Measurements from ENCODE around the gene AXL.
"Not testable (repeated sequence)": the region's sequence is repeated elsewhere in the genome, so short reads cannot be mapped to it uniquely, and the experiment has no call there.

Gene AXL

DNA sequence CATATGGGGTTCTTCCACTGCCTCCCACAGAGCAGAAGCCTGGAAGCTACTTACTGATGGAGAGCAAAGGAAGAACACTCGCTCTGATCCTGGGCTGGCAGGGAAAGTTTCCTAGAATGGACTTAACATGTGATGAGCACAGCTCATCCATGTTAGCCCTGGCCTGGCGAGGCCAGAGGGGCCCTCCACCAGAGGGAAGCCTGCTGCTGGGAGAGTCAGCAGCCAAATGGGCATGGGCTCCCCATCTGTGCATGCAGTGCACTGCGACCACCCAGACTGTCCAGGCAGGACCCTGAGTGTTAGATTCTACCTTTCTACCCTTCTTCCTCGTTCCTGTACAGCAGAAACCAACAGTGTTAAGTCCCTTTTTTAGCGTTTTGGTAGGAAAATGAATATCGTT lies 54.1 kb downstream of the AXL start:
- DNase-seq (ENCODE audit: low read depth in 2 of 2) = no peak

DNA sequence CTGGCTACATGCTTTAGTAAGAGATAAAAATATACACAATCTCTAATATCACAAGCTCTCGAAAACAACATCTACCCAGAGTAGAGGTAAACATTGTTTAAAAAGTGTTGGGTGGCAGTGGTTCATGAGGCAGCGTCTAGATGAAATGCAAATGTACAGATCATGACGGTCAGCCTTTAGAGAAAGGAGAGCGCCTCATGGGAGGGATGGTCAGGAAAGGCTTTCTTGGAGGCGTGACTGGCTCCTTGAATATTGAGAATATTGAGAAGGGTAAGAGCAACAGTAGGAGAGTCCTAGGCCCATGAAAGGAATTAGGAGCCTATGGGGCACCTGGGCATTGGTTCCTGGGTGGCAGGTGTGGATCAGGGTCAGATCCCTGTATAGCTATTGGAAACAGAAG lies 55.8 kb downstream of the AXL start:
- no peak for DNase-seq (ENCODE audit: low read depth in 2 of 2)

DNA sequence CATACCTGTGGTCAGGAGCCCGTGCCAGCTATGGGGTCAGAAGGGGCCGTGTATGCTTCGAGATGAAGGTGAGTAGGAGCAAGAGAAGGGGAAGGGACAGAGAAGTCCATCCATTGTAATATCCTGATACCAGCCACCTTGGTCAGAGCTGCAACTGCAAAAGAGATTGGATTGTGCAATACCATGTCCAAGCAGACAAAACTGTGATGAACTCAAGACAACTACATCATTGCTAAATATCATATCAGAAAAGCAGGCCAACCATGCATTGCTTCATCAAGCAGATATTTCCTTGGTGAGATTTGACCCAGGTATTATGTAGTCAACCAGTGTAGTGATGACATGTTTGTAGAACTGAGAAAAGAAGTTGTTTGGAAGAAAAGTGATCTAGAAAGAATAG lies 57.2 kb downstream of the AXL start:
- DNase-seq (ENCODE audit: low read depth in 2 of 2) = no peak

DNA sequence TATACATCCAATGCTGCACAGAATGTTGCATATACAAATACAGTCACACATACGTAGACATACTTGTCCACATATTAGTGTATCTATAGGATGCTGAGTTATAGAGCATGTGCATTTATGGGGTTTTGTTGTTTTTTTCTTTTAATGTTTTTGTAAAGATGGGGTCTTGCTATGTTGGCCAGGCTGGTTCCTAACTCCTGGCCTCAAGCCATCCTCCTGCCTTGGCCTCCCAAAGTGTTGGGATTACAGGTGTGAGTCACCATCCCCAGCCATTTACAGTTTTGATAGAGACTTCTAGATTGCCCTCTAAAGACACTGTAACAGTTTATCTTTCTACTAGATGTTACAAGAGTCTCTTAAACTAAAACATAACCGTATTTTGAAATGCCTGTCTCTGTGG lies 59.5 kb downstream of the AXL start:
- DNase-seq (ENCODE audit: low read depth in 2 of 2) = no peak

DNA sequence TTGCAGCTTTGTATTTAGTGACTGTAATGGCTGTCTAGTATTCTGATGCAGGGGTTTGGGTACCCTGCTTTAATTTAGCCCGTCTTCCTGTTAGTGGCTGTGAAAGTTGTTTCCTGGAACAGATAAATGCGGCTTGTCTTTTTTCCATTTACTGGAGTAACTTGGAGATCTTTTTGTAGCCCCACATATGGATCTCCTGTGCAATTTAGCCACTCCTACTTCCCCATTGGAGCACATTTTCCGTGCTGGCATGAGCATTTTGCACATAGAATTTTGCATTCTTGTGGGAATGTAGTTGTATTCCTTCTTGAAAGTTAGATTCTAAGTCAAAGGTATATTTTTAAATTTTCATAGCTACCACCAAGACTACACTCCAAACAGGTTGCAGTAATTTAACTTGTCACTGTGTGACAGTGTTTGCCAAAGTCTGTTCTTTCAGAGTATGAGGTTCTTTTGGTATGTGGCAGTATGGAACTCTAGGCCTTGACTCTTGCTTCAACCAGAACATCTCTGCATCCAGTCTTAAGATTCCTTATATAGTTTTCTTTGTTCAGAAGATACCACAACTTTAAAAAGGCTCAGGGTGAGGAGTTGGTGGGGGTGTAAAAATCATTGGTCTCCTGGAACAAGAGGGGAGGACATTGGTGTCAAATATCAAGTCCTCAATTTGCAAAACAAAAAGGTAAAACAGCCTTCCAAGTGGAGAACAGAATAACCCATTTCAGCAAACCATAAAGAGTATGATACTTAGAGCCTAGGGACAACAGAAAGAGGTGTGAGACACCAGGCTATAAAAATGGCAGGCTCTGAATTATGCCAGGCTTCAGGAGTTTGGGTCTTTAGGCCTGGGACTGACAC lies 69.9 kb downstream of the AXL start:
- no peak for DNase-seq (ENCODE audit: low read depth in 2 of 2)

DNA sequence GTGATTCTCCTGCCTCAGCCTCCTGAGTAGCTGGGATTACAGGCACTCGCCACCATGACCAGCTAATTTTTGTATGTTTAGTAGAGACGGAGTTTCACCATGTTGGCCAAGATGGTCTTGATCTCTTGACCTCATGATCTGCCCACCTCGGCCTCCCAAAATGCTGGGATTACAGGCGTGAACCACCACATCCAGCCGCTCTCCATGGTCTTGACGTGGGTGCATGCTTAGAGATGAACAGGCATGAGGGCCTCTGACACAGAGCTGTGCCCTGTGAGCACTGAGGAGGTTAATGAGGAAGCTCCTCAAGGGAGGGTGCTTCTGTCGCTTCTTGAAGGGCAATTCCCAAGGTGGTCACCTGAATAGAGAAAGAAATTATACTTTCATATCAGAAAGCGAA lies 70.8 kb downstream of the AXL start:
- not testable (repeated sequence) for DNase-seq (ENCODE audit: low read depth in 2 of 2)

DNA sequence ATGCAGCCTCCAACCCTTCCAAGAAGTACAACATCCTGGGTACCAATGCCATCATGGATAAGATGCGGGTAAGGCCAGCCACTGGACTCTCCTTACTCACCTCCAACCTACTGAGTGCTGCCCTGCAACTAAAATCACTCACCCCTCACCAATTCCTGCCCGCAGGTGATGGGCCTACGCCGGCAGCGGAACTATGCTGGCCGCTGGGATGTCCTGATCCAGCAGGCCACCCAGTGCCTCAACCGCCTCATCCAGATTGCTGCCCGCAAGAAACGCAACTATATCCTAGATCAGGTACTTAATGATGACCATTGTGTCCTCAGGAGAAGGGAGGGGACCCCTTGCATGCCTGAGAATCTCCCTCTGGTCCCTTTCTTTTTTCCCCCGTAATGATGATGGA lies 75.4 kb downstream of the AXL start:
- DNase-seq (ENCODE audit: low read depth in 2 of 2) = no peak

DNA sequence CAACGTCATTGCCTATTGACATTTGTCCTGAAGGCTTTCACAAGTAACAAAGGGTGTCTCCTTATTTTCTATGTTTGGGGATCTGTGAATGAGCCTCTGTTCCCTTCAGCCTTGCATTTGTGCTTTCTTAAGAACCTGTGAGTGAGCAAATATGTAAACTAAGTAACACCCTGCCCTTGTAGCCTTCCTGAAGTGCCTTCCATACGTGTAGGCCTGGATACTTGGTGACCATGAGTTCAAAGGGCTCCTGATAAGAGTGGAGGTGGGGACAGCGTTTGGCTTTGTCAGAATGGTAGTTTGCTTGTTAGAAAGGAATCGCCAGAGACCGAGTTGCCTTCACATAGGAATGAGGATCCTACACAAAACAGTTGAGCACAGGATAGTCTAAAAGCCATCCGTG lies 76.5 kb downstream of the AXL start:
- DNase-seq (ENCODE audit: low read depth in 2 of 2) = no peak

DNA sequence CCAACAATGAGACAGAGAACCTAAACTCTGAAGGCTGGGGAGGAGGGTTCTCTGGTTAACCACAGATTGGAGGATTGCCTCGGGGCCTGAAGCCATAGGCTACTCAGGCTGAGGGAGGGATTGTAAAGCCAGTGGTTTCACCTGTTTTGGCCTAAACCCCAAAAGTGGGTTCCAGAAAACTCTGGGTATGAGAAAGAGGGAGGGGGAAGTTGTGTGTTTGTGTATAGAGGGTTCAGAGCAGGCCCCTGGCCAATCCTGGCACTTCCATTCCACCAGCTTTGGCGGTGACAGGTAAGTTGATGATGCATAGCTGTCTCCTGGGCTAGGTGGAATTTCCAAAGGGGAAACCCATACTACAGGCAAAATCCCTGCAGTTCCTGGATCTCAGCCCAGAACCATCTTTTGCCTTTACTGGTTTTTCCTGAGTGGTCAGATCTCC lies 77.4 kb downstream of the AXL start:
- DNase-seq (ENCODE audit: low read depth in 2 of 2) = no peak

DNA sequence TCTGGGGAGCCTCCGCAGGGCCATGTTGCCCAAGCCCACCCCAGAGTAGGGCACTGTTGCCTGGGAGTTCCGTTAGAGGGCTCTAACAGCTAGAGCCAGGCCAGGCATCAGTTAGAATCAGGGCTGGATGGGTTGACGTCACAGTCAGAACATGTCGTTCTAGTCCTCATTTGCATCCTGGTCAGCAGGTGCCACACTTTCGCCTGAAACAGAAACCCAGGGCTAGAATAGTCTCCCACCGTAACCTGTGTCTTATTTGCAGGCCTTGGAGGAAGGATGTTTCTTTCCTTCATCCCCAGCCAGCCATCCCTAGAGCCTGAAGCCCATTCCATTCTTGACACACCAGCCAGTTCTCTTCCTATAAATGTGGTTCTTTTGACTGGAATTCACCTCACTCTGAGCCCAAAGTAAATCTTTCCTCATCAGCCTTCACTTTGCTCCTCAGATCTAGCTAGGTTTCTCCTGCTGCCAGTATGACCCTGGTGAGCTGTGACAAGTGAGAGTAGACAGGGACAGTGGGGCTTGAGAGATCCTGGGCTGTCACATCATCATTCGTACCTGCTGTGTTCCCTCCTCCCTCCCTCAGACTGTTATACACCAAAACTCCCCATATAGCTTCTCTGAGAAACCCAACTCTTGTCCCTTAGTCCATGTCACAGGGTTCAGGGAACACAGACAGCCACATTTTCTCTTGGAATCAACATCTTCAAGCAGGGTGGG lies 78.8 kb downstream of the AXL start:
- DNase-seq (ENCODE audit: low read depth in 2 of 2) = no peak

DNA sequence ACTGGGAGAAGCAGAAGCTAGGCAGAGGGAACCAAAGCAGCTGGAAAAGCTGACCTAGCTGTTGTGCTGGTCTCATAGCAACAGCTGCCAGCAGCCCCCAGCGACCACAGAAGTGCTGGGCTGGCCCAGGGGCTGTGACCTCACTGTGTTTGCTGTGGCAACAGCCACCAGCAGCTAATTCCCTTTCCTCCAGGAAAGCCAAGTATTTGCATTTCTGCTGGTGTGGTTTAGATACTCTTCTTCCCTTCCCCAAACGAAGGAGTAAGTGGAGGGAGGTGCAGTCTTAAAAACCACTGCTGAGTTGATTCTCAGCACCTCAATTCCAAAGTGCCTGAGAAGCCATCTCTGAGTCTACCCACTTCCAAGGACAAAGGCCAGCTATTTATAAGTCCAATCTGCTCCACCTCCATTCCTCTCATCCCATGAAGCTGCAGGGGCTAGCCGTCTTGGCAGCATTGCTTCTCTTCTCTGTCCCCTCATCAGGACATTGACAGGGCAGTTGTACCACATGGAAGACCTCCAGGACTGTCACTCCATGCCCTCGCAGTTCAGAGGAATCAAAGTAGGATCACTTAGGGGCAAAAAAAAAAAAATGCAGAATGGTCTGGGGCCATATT lies 79.4 kb downstream of the AXL start:
- DNase-seq (ENCODE audit: low read depth in 2 of 2) = no peak

DNA sequence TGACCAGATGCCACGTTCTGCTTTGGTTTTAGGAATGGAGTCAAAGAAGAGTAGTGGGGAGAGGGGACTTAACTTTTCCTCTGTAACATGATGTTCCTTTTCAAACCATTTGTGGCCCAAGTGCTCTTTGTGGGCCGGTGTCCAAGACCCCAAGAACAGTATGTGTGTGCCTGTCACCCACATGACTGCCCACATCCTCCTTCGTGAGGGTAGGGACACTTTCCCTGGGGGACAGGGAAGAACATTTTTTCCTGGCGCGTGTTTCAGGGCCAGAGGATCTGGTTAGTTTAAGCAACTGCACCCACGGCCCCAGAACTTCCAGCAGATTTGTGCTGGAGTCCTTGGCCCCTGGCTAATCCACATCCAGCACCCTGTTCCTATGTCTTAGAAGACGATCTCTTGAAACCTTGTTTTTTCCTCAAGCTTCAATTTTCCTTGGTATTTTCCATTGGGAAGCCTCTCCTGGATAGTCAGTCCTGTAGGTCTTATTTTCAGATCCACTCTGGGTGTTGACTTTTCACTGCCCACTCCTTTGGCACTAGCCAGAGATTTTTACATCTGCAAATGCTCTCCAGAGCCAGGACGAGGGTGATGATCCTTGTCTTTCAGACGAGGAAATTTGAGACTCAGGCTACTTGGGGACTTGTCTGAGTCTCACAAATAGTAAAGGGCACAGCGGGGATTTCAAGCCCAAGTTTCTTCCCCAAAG lies 80.2 kb downstream of the AXL start:
- DNase-seq (ENCODE audit: low read depth in 2 of 2) = no peak

DNA sequence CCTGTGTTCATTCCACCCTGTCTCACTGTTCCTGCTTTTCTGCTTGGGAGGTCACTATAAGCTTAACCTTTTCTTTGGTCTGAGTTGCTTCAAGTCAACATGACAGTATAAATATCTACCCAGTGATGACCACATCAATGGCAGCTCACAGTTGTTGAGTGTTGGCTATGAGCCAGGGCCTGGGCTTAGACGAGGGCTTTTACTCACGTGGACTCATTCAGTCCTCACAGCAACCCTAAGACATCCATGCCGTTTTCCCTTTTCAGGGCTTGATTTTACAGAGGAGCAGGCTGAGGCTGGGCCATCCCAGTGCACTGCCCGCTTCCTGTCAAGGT lies 80.7 kb downstream of the AXL start:
- DNase-seq (ENCODE audit: low read depth in 2 of 2) = no peak

DNA sequence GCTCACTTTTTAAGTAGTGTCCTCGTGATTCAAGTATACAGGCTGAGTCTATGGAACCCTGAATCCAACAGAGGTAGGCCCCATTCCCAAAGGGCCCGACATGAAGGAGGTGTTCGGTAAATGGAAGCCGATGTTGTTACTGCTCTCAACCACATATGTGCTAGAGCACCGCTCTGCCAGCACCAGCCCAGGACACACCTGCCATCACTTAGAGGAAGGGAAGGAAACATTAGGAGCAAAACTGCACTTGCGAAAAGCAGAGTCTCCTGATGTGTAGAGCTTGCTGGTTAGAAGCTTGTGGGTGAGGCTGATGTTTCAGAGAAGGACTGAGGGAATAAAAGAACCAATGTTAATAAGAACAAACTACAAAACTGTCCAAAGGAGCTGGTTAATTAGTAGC lies 81.5 kb downstream of the AXL start:
- no peak for DNase-seq (ENCODE audit: low read depth in 2 of 2)

DNA sequence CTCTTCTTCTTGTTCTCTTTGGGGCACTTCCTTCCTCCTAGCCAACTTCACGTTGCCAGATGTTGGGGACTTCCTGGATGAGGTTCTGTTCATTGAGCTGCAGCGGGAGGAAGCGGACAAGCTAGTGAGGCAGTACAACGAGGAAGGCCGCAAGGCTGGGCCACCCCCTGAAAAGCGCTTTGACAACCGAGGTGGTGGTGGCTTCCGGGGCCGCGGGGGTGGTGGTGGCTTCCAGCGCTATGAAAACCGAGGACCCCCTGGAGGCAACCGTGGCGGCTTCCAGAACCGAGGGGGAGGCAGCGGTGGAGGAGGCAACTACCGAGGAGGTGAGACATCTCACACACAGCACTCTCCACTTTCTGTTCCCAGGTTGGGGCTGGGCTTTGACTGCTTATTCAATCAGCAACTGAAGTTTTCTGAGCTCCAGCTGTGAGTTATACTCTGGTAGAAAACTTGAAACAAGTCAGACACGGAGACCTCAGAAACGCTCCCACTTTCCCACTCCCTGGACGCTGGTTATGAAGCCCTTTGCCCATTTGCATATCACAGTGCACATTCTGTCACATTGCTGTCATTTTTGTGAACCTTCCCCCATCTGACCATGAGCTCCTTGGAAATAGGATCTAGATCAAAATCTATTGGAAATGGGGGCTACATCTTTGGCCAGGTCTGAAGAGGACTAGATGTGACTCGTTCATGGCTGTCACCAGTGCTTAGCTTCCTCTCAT lies 83.8 kb downstream of the AXL start:
- peak; percentile 39 to 64 for DNase-seq (ENCODE audit: low read depth in 2 of 2)

DNA sequence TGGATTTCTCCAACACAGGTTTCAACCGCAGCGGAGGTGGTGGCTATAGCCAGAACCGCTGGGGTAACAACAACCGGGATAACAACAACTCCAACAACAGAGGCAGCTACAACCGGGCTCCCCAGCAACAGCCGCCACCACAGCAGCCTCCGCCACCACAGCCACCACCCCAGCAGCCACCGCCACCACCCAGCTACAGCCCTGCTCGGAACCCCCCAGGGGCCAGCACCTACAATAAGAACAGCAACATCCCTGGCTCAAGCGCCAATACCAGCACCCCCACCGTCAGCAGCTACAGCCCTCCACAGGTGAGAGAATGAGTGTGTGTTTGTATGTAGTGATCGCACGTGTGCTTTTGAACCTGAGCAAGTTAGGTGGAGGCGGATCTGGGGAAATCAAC lies 84.9 kb downstream of the AXL start:
- DNase-seq (ENCODE audit: low read depth in 2 of 2) = no peak

DNA sequence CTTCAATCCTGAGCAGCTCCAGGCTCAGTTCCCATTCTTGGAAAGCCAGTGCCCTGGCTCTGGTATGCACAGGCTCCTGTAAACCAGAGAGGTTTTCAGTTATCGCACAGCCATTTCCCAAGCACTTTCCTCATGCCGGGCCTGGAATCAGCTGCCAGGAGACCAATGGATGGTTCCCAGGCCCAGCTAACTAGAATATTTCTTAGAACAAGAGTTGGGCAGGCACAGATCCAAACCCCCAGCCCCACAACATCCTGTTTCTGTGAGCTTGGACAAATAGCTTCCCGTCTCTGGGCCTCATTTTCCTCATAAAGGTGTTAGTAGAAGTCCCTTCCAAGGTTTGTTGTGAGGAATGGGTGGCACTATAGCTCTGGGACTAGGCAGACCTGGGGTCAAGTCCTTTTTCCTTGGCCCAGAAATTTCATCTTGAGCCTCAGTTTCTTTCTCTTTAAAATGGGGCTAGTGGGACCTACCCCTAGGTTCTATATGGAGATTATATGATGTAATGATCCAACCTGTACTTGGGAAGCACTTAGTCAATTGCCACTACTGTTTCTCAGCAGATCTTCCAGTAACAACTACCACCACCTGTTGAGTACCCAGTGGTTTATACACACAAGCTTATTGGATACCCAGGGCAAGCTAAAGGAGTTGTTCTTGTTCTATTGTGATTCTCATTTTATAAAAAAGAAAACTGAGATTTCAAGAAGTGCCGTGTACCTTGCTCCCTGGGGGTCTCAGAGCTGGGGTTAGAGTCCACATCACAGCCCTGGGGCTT lies 85.9 kb downstream of the AXL start:
- no peak for DNase-seq (ENCODE audit: low read depth in 2 of 2)

DNA sequence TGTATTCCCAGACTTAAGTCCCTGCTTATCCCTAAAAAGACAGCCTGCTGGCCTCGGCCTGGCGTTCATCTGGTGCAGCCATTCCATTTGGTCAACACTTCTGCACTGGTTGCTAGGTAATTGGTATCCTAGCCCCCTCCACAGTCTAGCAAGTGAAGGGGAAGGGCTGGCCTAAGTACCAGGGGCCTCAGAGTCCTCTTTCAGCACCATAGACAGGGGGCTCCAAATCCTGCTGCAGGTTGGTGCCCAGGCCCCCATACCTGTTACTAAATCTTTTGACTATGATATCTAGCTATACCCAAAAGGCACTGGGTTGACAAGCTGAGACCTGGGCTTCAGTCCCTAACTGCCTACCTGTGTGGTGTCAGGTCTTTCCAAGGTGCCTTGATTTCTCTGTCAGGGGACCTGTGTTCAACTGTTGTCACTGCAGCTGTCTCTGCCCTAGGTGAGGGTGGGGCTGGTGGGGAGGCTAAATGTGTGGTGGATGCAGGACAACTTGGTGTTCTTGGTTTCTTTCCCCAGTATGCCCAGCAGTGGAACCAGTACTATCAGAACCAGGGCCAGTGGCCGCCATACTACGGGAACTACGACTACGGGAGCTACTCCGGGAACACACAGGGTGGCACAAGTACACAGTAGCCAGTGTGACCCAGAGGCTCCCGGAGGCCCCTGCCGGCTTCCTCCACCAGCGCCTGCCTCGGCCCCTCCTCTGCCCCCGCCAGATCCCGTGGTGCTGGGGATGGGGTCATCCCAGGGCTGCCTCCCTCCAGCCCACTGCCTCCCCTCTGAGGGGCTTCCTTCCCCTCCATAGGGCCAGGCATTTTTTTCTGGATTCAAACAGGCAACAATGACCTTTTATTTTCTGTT lies 87.1 kb downstream of the AXL start:
- DNase-seq (ENCODE audit: low read depth in 2 of 2) = no peak

DNA sequence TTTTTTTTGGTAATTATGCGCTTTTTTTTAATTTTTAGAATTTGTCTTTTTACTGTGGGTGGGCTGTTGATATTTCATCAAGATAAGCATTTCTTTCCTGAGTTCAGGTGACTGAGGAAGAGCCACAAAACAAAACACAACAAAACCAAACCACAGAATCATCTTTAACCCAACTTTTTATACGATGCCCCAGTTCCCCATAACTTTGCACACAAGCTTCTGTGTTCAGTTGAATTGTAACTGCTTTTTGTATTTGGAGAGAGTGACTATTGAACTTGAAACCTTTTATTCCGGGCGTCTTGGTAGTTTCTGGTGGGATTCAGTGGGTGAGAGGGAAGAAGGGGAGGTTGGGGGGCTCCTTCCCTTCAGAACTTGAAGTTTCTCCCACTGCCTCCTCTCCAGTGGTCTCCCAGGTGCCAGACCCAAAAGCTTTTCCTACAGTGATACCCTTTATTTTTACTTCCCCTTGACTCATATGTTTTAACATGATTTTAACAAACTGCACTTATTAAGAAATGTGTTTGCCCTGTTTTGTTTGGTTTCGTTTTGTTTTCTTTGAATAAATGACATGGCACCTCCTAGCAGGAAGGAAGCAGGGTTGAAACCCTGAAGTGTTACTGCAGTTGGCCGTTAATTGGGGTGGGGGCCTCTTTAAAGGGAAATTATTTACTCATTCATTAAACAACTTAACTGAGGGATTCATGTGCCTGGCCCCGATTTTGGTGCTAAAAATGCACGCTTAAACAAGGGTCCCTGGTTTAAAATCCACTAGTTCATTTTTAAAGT lies 88.3 kb downstream of the AXL start:
- DNase-seq (ENCODE audit: low read depth in 2 of 2) = no peak

Data from stimulated activated CD4-positive, alpha-beta T cell treated with anti-CD3 and anti-CD28 coated beads, Interleukin-4, amount 100 ng/mL, for 48 hours (primary cell).